Measurements from ENCODE around the gene TRPM1.

GRCh38 chr15:31083370-31083780, 18.1 kb downstream of the TRPM1 start:
- no peak for TF ChIP-seq CTCF (IDR thresholded peaks at IDR 0.05)
- TF ChIP-seq POLR2A (IDR thresholded peaks at IDR 0.05): no peak
